NCI-H1092 treated with DMSO at 0.1 percent for 48 hours (cell line): ENCODE data around the gene B9D2.

Experiments
- DNase-seq: peaks from one replicate; lab custom pipeline; 2025; lab: John Stamatoyannopoulos, UW

The B9D2 gene

GRCh38 chr19:41309180-41310032, 54.5 kb downstream of the B9D2 start:
- DNase-seq = no peak

GRCh38 chr19:41308450-41309179, 55.3 kb downstream of the B9D2 start:
- peak; percentile 63 for DNase-seq

GRCh38 chr19:41307954-41308449, 55.9 kb downstream of the B9D2 start:
- no peak for DNase-seq

GRCh38 chr19:41307090-41307875, 56.7 kb downstream of the B9D2 start:
- no peak for DNase-seq

GRCh38 chr19:41305927-41306793, 57.8 kb downstream of the B9D2 start:
- no peak for DNase-seq

GRCh38 chr19:41304706-41305483, 59.1 kb downstream of the B9D2 start:
- no peak for DNase-seq
